NT2/D1 (cell line): Measurements from ENCODE around the gene LRMDA.

Source experiments
- YY1 ChIP-seq: IDR thresholded peaks from 2 replicates; pipeline ENCODE4 v1.6.1; 2011; ENCODE audit not compliant: insufficient read length, insufficient read depth
- ZNF274 ChIP-seq: IDR thresholded peaks from 2 replicates; pipeline ENCODE4 v1.6.1; 2011; ENCODE audit warnings: mild to moderate bottlenecking, low read depth, low read length

DNA sequence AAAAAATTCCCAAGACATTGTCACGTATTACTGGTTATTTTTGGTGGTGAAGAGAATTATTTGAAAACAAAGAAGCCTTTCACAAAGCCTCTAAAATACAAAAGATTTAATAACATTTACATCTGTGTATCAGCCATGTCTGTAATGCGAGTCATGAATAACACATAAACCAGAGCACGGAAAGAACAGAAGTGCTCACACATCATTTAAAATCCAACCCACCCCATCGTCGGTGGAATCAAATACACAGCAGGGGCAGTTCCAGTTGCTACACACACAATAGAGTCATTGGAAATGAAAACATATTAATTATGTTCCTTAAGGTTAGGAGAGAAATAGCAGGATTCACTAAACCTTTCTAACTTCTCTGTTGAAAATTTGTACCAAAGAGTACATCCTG, 1108.9 kb downstream of the LRMDA start:
- no peak for TF ChIP-seq ZNF274
- TF ChIP-seq YY1: no peak
